ENCODE measurements around the gene SLC1A1.

- TF ChIP-seq POLR2AphosphoS5 (IDR thresholded peaks at IDR 0.05; ENCODE audit: borderline replicate concordance, low read depth, low read length) (no peak), EZH2 (IDR thresholded peaks at IDR 0.05) (no peak)
These were observed 12.8 kb downstream of the SLC1A1 start for GRCh38 chr9:4503103-4503502.
